Gastrocnemius medialis (tissue), 4 donors: ENCODE data around the gene TMBIM1.

Experiments
- POLR2A ChIP-seq, 2 donors: fragments of 450-650 bp; IDR thresholded peaks; one replicate each; pipeline ENCODE4 v1.6.1; 2017; ENCODE audit warnings: antibody characterized with exemption in 2 of 2, mild to moderate bottlenecking in 2 of 2, moderate library complexity in 2 of 2
- TF ChIP-seq, protein P1 (sequence below), 5 experiments: fragments of 450-650 bp in 3 of 5; fragments of 200-600 bp in 2 of 5; sonication (generic) in 2 of 5; IDR thresholded peaks in 4 of 5; conservative IDR thresholded peaks in 1 of 5; 1 replicate in 4 of 5; 2 replicates in 1 of 5; pipeline ENCODE4 v1.5.1; 2016 to 2019; ENCODE audit warnings: antibody characterized with exemption in 5 of 5, mild to moderate bottlenecking in 3 of 5, moderate library complexity in 3 of 5

GRCh38 chr2:218329826-218330593 lies 37.7 kb upstream of the TMBIM1 start:
- TF ChIP-seq POLR2A (IDR thresholded peaks at IDR 0.05): no peak
- TF ChIP-seq, protein P1, sequence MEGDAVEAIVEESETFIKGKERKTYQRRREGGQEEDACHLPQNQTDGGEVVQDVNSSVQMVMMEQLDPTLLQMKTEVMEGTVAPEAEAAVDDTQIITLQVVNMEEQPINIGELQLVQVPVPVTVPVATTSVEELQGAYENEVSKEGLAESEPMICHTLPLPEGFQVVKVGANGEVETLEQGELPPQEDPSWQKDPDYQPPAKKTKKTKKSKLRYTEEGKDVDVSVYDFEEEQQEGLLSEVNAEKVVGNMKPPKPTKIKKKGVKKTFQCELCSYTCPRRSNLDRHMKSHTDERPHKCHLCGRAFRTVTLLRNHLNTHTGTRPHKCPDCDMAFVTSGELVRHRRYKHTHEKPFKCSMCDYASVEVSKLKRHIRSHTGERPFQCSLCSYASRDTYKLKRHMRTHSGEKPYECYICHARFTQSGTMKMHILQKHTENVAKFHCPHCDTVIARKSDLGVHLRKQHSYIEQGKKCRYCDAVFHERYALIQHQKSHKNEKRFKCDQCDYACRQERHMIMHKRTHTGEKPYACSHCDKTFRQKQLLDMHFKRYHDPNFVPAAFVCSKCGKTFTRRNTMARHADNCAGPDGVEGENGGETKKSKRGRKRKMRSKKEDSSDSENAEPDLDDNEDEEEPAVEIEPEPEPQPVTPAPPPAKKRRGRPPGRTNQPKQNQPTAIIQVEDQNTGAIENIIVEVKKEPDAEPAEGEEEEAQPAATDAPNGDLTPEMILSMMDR (IDR thresholded peaks at IDR 0.05 in 4 of 5, conservative IDR thresholded peaks at IDR 0.05 in 1 of 5): no peak
